Activated CD8-positive, alpha-beta memory T cell treated with anti-CD3 and anti-CD28 coated beads, Interleukin-2, amount 50 U/mL, for 24 hours (primary cell): ENCODE data around the gene PLEKHA1.

ENCODE experiments used
- DNase-seq: peaks from one replicate; pipeline ENCODE4 v3.0.0-alpha.2; 2020; ENCODE audit errors: extremely low read depth

PLEKHA1 gene

DNA sequence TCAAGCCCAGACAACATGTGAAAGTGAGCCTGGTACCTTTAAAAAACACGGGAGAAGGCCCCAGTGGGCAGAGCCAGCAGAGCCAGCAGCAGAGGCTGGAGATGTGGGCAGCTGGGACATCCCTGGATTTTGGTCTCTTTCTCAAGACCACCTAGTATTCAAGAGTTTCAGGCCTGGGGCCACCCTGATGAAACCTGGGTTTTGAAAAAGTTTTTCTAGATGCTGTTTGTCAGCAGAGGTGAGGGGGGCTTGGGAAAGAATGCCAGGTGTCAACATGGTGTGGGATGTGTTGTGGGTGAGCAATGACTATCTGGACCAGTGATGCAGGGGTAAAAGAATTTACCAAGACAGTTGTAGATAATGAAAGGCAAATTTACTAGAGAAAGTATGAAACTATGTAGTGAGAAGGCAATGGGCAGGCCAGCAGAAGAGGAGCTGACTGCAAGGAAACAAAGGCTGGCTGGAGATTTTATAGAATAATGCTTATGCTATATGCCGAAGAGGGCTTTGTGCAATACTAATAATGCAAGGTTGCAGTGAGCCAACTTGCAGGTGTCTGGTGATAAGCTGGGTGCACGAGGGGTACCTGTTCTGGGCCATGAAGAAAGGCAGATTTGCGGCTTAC lies 28.1 kb upstream of the PLEKHA1 start:
- DNase-seq = no peak

DNA sequence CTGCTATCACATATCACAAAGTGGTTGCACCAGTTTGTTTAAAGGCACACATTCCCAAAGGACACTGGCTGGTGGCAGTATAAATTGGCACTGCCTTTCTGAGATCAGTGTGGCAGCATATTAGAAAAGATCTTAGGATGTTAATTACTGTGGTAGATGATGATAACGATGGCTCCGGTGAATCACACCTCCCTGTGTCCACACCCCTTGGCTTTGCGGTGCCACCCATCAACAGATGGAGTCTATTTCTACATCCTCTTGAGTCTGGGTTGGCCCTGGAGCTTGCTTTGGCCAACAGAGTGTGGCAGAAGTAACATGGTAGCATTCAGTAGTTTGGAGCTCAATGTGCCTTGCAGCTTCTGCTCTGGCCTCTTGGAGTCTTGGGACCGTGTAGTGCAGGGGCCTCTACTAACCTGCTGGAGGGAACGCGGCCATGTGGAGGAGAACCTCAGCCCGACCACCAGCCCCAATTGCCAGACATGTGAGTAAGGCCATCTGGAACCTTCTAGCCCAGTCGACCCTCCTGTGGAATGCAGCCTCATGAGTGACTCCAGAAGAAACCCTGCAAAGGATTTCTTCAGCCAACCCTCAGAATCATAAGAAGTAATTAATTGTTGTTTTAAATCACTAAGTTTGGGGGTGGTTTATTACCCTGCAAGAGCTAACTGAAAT lies 27.2 kb upstream of the PLEKHA1 start:
- DNase-seq = no peak

DNA sequence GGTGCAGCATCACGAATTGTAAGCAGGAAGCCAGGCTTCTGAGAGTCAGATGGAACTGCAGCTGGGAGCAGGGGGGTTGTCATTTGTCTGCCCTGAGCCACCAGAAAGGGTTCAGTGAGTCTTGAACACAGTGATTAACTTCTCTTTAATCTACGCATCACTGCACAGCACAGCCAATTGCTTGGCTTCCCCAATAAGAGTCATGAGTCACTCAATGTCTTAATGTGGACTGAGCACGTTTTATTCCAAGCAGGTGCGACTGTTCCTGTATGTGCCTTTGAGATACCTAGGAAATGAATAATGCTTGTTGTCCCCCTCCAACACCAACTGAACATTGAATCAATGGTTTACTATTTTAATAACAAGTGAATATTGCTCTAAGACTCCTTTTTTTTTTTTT lies 26.0 kb upstream of the PLEKHA1 start:
- DNase-seq = no peak

DNA sequence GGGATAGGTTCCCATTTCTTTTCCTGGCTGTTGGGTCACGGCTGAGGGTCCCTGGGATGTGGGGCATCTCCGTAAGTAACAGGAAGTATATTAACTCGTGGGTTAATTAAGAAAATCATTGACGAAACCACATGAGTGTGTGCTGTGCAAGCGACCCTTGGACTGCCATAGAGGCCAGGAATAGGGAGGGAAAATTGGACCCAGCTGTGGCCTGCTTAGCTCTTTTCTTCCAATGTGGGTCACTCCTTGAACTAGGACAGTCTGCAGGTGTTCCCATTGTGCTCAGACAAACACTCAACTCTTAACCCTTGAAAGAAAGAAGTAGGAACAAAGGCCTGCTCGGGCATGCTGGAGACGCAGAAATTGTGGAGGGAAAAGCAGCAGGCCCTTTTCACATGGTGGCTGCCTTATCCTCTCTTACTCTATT lies 25.6 kb upstream of the PLEKHA1 start:
- DNase-seq = no peak

DNA sequence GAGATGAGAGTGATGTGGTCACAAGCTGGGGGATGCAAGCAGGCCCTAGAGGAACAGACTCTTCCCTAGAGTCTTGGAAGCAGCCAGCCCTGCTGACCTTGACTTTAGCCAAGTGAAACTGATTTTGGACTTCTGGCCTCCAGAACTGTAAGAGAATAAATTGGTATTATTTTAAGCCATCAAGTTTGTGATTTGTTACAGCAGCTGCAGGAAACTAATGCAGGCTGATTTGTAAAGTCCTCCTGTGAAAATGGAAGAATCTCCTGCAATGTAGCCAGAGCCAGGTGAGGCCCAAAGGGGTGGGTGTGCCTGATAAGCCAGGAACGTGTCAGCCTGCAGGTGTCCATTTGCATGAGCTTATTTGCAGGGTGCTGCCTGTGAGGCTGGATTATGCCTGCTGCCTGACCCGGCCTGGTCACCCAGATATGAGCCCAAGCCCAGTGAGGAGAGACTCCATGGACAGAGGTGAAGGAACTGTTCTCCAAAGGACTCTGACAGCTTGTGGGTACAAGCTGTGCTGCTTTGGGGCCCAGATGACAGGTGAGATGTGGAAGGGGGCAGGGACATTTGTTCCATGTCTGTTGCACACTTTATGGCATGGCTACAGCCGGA lies 24.6 kb upstream of the PLEKHA1 start:
- no peak for DNase-seq

DNA sequence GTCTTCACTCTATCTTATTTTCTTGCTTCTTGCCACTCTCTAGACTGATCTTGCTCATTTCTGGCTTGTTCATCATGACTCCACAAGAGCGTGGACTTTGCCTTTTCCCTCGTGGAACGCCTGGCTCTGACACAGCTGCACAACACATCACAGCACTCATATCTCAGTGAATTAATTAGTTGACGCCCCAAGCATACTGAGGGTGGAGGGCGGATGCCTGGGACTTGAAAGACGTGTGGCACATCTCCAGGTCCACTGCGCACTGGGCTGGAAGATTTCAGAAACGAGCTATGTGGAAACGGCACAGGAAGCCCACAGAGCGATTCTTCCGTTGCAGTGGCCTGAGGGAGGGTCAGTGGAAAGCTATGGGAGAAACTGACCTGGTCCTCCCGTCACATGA lies 23.6 kb upstream of the PLEKHA1 start:
- no peak for DNase-seq

DNA sequence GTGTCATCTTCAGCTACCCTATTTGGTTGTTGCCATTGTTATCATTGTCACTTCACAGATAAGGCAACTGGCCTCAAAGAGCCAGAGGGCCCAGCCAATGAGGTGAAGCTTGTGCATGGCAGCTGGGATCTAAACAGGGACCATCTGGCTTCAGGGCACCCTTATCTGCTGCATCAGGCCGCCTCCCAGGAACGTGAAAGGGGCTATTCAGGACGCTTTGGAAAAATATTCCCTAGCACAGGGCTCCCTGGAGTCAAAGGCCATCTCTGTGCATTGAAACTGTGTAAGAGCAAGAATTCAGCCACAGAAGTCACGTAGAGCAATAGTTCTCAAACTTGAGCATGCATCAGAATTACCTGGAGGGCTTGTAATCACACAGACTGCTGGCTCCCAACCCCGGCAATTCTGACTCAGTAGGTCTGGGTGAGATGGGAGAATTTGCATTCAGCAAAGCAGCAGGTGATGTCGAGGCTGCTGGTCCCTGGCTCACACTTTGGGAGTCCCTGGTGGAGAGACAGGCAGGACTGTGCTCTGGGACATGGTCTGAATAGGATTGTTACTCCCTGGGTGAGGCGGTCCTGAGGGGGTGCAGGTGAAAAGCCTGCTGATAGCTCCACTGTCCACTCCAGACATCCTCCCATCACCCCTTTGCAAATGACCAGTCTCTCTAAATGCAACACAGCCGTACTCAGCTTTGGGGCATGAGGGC lies 21.5 kb upstream of the PLEKHA1 start:
- DNase-seq = no peak

DNA sequence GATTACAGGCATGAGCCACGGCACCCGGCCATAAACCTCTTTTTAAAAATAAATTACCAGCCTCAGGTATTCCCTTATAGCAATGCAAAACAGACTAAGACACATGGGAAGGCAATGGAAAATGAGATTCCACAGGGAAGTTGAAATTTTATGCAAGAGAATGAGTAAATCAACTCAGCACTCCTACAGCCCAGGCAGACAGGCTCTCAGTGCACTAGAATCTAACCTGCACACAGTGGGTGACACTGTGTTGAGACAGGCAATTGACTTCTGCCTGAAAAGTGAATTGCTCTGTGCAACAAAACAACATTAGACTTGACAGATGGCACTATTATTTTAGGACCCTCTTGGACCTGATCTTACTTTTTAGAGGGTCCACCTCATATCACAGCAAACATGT lies 20.1 kb upstream of the PLEKHA1 start:
- no peak for DNase-seq

DNA sequence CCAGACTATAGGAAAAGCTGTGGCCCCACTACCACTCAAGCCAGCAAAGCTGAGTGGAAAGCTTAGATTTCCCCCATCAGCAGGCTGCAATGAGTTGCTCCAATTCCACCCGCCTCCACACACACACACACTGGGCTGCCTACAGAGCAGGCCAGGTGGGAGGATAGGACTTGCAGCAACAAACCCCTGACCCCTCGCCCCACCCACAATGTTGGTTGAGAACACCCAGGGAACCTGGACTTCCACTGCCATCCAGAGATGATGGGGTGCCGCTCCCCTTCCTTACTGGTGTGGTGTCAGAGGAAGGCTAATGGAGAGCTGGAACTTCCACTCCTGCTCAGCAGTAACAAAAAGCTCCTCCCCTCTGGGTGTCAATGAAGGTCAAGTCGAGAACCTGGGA lies 16.8 kb upstream of the PLEKHA1 start:
- no peak for DNase-seq

DNA sequence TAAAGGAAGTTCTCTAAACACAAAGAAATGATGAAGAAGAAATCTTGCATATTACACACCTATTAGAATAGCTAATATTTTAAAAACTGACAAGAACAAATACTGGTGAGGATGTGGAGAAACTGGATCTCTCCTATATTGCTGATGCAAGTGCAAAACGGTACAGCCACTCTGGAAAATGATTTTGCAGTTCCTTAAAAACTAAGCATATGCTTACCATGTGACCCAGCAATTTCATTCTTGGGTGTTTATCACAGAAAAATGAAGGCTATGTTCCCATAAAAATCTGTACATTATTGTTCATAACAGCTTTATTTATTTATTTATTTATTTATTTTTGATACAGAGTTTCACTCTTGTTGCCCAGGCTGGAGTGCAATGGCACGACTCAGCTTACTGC lies 14.9 kb upstream of the PLEKHA1 start:
- DNase-seq = no peak

DNA sequence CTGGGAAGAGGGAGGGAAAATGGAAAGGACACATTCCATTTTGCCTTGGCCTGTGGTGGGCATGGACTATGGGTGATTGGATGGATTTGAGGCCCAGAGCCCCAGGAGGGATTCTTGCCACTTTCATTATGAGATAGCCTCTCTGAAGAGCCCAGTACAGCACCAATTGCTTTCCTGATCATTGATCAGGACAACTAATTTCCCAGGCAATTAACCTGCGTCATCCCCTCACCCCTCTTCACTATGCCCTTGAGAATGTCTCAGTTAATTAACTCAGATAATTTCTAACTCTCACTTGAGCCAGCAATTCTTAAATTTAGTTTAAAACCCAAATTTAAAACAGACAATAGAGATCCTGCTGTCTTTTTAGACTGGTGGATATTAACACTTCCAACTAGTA lies 13.5 kb upstream of the PLEKHA1 start:
- DNase-seq = no peak

DNA sequence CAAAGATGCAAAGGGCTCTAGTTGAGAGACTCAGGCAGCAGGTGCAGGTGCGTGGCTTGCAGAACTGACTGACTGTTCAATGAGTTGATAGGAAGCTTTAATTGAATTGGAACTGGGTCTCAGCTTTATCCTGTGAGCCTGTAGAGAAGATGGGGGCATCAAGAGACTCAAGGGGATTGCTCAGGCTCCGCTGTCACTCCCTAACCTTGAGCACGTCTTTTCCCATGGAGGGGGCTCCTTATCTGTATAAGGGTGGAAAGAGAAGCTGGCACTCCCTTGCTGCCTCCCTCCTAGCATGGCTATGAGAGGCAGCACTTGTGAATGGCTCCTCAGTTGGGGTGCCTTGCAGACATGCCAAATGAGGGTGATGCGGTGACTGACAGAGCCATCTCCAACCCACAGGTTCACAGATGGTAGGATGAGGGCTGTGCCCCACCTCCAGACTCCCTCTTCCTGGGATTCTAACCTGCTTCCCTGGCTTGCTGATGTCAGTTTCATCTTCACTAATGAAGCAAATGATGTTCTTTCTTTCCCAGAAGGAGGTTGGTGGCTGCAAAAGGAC lies 12.4 kb upstream of the PLEKHA1 start:
- no peak for DNase-seq

DNA sequence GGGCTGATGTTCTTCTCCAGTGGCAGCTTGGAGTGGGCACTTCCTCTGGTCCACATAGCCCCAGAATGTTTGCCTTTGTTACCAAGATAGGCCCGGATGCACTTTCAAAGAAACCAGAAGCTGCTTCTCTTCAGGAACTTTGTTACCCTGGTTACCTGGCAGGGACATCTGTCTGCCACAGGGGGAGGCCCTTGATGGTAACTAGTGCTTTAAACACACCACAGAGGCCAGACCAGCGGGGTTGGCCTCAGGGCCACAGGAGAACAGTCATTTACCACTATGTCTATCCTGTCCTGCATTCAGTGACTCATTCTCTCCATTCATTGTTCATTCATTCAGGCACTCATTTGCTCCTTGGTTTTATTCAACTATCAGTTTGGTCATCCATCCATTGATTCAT lies 11.9 kb upstream of the PLEKHA1 start:
- no peak for DNase-seq

DNA sequence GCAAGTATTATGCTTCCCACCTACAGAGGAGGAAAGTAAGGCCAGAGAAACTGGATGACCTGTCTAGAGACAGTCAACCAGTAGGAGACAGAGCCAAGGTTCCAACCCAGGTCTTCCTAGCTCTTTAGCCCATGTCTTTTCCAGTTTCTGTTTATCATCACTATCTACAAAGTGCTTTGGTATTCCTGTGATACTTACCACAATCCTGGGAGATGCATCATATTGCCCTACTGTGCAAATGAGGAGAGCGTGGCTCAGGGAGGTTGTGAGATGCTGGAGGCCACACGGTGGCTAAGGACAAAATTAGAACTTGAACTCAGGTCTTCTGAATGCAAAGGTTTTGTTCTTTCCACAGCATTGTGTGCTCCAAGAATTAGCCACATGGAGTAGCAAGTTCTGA lies 11.2 kb upstream of the PLEKHA1 start:
- DNase-seq = no peak

DNA sequence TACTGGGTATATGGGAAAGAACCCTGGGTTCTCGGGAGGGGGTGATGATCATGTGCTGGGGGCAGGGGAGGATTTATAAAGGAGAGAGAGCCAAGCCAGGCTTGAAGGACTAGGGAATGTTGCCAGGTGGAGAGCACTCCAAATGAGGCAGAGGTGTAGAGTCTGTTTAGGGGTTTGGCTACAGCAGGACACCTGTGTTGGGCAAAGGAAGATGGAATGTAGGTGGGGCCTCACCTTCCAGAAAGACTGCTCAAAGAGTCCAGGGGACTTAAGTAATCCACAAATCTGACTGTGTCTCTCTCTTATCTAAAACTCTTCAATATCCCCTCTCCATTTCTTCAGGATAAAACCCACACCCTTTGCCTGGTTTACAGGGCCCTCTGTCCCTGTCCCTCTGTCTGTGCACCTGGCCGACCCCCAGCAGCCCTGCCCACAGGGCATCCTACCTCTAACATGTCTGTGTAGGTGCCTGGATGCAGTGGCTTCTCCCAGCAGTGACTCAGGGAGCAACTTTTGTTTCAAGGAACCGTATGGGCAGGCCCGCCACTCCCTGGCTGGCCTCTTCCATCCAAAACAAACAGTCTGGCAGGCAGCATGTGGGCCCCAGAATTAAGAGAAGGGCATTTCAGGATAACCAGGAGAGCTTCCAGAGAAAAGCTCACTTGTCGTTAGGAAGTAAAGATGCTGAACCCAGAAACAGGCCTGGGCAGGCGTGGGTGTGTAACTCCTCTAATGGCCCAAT lies 10.6 kb upstream of the PLEKHA1 start:
- no peak for DNase-seq

DNA sequence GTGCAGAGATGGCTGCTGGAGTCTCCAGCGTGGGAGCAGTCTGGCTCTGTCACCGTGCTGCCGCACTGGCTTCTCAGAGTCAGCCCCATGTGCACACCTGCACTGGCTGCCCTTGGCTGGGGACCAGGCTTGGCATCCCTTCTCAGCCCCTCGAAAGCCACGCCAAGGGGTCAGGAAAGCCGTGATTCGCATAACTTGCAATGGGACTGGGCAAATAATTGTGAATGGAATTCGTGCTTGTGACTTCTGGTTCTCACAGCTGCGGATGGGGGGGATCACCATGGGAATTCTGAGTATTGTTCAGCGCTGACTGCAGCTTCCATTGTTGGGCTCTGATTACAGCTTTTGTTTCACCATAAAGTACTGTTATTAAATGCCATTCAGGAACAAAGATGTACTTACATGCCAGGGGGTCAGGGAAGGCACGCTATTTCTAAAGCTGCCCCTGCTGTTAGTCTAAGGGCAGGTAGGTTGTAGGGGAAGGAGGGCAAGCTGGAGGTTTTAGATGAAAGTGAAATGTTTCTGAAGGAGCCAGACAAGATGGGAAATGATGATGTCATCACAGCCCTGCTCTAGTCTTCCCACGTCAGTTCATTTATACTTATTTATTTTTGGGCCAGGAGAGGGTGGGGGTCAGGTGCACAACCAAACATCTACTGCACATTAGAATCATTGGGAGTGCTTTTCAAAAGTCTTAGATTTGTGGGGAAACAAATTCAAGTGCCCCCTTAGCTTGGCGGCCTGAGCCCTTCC lies 5.8 kb upstream of the PLEKHA1 start:
- no peak for DNase-seq

DNA sequence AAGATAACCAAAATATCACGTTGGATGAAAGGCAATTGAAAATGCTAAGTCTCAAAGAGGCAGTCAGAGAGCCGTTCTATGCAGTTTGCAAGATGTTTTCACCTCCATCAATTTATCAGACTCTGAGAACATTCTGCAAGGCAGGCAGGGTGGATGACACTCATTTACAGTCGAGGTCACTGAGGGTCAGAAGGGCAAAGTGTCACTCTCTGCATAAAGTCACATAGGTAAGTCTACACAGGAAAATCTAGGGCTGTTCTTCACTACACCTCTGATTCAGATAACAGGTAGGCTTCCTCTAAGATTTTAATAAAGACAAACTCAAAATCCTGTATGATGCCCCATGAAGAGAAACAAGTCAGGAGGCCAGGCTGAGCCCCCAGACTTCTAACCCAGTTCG lies 1.4 kb upstream of the PLEKHA1 start:
- DNase-seq = no peak

DNA sequence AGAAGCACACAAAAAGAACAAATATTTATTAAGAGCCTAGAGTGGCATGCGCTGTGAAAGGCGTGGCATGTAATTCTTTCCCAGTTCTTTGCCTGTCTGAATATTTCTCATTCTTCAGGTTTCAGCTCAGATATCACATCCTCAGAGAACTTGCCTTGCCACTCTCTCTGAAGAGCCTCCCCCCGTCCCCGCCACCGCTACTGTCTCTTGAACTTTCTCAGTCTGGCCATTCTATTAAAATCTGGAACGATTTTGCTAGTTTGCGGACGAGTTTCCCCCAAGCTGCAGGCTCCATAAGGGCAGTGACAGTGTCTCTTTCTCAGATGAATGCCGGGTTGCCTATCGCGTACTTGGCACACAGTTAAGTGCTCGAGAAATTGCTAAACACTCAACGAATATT lies 787 bp upstream of the PLEKHA1 start:
- DNase-seq = no peak

DNA sequence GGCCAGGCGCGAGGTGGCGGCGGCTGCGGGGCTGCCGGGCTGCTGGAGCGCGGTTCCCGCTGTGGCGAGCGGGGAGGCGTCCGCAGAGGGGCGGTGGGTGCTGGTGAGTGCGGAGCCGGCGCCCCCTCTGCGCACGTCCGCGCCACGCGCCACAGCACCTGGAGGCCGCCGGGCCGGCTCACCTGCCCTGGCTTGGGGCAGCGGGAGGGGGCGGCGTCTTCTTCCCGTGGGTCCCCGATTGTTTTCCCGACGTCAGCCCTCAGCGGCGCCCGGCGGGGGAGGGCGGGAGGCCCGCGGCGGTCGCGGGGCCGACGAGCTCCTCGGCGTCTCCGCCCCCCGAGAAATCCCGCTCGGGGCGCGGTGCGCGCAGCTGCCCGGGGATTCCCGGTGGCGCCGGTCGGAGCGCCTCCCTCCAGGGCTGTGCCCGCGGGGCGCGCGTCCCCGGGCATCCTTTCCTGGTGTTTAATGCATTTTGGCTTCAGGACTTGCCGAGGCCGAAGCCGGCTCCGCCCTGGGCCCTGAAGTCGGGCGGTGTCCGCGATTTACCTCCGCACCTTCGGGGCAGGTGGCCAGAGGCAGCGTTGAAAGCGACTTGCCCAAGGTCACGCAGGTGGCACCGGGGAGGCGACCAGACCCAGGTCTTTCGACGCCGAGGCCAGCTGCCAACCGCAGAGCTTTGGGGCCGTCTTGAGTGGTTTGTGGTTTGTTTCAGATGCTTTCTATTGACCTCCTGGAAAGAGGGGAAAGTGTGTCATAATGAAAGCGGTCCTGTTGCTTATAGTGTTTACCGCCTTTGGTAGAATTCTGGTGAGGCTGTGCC lies 561 bp downstream of the PLEKHA1 start:
- peak; percentile 32 for DNase-seq

DNA sequence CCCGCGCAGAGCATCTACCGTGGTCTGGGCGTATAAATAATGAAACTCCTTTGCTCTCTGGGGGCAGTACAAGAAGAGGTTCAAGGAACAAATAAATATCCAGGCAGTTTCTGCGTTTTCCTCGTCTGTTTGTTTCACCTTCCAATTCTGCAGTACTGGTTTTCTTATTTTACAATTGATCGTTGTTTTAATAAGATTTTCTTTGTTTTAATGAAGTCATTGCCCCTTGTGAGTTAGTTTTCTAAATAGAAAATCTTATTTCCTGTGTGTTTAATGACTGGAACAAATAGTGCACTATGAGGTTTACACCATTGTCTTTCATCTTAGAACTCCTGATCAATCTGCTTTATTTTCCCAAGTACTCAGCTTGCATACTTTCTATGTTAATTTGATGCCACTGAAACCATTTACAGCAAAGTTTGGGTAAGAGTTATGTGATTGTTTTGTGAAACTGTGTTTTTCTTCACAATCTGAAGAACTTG lies 1.2 kb downstream of the PLEKHA1 start:
- no peak for DNase-seq
